ENCODE data around the gene IQSEC1.

DNA sequence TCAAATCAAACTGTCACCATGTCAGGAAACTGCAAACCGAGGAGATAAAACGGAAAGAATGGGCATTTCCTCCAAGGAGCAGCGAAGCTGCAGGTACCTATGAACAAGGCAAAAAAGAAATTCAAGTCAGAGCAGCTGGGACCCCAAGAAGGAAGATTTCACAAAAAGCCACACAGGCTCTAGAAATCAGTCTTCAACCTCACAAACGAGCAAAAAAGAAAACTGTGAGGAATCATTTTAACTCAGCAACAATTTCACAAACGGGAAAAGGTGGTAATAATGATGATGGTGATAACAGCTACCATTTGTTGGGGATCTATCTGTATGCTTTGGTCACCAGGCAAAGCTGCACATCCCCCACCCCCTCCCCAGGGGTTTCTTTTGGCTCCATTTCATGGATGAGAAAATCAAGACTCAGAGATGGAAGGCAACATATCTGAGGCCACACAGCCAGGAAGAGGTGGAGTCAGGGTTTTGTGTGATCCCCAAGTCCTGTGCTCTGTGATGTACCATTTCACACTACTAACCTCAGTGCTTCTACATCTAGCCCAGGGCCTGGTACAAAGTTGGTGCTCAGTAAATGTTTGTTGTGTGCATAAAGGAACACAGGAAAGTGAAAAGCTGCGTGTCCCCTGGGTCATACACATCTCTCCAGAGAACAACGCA, 109.9 kb downstream of the IQSEC1 start:
- TF ChIP-seq PHF20 (IDR thresholded peaks at IDR 0.05; ENCODE audit: partially characterized antibody) (no peak), E2F3 (CRISPR knock-in tag; IDR thresholded peaks at IDR 0.05) (no peak), TRIM28 (IDR thresholded peaks at IDR 0.05) (no peak)
